ENCODE measurements around the gene FGF5.

GRCh38 chr4:80321341-80321740 lies 54.9 kb downstream of the FGF5 start:
- no peak for TF ChIP-seq CTCF (IDR thresholded peaks at IDR 0.05)
- TF ChIP-seq POLR2A (IDR thresholded peaks at IDR 0.05) = no peak
